Mucosa of rectum (tissue), 2 donors: ENCODE measurements around the gene PXDN.
A peak's percentile ranks its signal among the peaks of the same experiment; 100 is the strongest.
"Not testable (repeated sequence)": the region's sequence is repeated elsewhere in the genome, so short reads cannot be mapped to it uniquely, and the experiment has no call there.

Experiments used
- H3K27ac ChIP-seq, 2 donors: one replicate each; pipeline ENCODE4 v1.7.0; 2013; ENCODE audit warnings: inconsistent platforms in 2 of 2, low read depth in 2 of 2, low read length in 2 of 2
- H3K27me3 ChIP-seq, 2 donors: one replicate each; pipeline ENCODE4 v1.7.0; 2013; ENCODE audit warnings: low read length in 2 of 2; ENCODE audit not compliant: control insufficient read depth in 2 of 2, insufficient read depth in 2 of 2
- H3K36me3 ChIP-seq, 2 donors: one replicate each; pipeline ENCODE4 v1.7.0; 2013; ENCODE audit warnings: low read length in 2 of 2; ENCODE audit not compliant: control insufficient read depth in 2 of 2, insufficient read depth in 2 of 2
- H3K4me1 ChIP-seq, 2 donors: one replicate each; pipeline ENCODE4 v1.7.0; 2013; ENCODE audit warnings: low read length in 2 of 2, mild to moderate bottlenecking in 1 of 2; ENCODE audit not compliant: control insufficient read depth in 2 of 2, insufficient read depth in 2 of 2
- H3K4me3 ChIP-seq, 2 donors: one replicate each; pipeline ENCODE4 v1.7.0; 2013; ENCODE audit warnings: low read length in 2 of 2
- H3K9ac ChIP-seq, 2 donors: one replicate each; pipeline ENCODE4 v1.7.0; 2013; ENCODE audit warnings: low read length in 2 of 2, low read depth in 1 of 2, mild to moderate bottlenecking in 1 of 2
- H3K9me3 ChIP-seq, 2 donors: one replicate each; pipeline ENCODE4 v1.7.0; 2013; ENCODE audit warnings: low read length in 2 of 2; ENCODE audit not compliant: control insufficient read depth in 2 of 2
- donor health status: healthy.
- donor health status: Normal muscosa, but diverticular disease.

The PXDN gene

DNA sequence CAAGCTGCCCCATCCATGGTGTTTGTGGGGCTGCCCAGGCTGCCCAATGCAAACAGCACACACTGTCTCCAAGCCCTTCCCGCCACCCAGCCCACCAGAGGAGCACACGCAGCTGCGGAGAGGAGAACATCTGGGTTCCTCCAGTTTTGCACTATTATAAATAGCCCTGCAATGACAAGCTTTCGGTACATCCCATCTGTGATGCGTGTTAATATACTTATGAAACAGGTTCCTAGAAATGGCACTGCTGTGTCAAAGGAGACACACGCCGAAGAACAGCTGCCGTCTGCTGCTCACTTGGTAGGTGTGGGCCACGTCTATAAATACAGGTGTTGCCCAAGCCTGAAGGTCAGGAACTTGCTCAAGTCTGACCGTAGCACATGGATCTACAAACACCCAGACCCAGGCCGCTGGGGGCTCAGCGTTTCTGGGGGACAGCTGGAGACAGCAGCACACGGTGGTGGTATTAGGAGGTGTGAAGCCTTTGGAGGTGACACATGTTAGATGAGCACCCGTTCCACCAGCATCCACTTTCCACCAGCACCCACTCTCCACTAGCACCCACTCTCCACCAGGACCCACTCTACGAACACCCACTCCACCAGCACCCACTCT is 34.3 kb downstream of the PXDN start:
- Histone ChIP-seq H3K27ac (no peak overlapping the region), H3K4me3 (no peak overlapping the region), H3K36me3 (no peaks in the 10 kb centered on the region), H3K27me3 (no peaks in the 10 kb centered on the region), H3K4me1 (peaks cover 12 to 16% of the 10 kb centered on the region in 2 donors), H3K9ac (no peak overlapping the region), H3K9me3 (no peaks in the 10 kb centered on the region)

GRCh38 chr2:1709335-1709605 is 35.0 kb downstream of the PXDN start:
- Histone ChIP-seq H3K27ac (no peak overlapping the region), H3K4me1 (peaks cover 11 to 16% of the 10 kb centered on the region in 2 donors), H3K4me3 (no peak overlapping the region)

DNA sequence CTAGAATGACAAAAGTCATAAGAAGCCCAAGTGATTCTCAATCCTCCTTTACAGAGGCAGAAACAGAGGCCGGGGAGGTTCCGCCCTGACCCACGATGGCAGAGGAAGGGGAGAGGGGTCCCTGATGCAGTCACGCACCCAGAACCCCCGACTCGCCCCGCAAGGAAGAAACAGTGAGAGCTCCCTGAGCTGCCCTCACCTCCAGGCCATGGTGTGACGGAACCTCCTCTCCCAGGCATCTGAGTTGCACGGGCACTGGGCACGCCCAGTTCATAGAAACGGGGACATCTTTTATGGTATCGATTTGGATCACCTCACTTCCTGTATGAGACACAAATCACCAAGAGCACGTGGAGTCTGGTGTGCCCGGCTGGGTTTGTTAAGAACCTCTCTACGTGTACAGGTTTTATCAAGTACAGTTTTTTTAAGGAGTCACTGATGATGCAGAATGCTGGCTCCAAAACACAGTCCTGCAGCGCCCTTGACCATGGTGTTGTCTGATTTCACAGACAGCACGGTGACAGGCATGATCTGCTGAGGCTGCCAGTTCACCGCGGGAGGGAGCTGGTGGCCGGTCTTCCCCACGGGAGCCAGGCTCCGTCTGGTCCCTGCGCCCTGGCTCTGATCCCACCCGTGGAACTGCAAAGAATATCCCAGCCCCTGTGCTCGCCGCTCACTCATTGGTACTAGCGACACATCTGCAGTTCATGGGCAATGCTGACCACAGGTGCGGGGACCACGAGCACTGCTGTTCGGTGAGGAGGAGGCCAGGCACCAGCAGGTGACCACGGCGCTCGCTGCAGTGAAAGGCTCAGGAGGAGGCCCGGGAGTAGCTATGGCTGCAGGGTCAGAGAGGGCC is 35.6 kb downstream of the PXDN start:
- Histone ChIP-seq H3K4me3 (no peak overlapping the region), H3K27me3 (no peaks in the 10 kb centered on the region), H3K4me1 (peaks cover 8 to 16% of the 10 kb centered on the region in 2 donors), H3K9me3 (no peaks in the 10 kb centered on the region), H3K9ac (no peak overlapping the region), H3K27ac (peak overlapping the region; percentile 7 to 38), H3K36me3 (no peaks in the 10 kb centered on the region)

More at GRCh38 chr2:1709335-1709605, 35.0 kb downstream of the PXDN start:
- Histone ChIP-seq H3K36me3 (no peaks in the 10 kb centered on the region), H3K9ac (no peak overlapping the region), H3K27me3 (no peaks in the 10 kb centered on the region), H3K9me3 (no peaks in the 10 kb centered on the region)

DNA sequence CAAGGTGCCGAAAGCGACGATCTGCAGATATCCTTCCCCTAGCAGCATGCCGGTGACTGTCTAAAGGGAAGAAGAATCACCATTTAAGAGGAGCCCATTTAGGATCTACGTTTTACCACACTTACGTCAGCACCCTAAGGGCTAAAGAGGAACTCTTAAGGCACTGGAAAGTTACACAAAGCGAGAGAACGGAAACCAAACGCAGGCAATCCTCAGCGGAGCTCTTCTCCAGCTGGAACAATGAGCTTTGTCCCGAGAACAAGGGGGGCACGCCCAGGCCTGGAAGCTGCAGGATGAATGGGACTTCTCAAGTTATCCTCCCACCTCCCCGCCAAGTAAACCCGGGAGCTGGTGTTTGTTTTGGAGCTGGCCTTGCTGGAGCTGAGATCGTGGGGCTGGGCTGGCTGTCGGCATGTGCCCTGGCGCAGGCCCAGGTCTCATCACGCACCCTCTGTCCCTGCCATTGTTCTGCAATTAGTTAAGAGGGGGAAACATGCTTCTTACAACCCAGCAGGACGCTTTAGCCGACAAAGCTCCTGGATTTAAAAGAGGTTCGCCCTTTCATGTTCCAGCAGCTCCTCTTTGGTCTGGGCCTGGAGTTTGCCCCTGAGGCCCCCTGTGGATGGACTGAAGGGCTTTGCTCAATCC is 36.4 kb downstream of the PXDN start:
- peak overlapping the region; percentile 29 to 38 for H3K27ac ChIP-seq
- H3K4me1 ChIP-seq: peaks cover 8 to 16% of the 10 kb centered on the region in 2 donors
- H3K27me3 ChIP-seq: no peaks in the 10 kb centered on the region
- no peaks in the 10 kb centered on the region for H3K9me3 ChIP-seq
- no peaks in the 10 kb centered on the region for H3K36me3 ChIP-seq
- no peak overlapping the region for H3K9ac ChIP-seq
- H3K4me3 ChIP-seq: no peak overlapping the region

DNA sequence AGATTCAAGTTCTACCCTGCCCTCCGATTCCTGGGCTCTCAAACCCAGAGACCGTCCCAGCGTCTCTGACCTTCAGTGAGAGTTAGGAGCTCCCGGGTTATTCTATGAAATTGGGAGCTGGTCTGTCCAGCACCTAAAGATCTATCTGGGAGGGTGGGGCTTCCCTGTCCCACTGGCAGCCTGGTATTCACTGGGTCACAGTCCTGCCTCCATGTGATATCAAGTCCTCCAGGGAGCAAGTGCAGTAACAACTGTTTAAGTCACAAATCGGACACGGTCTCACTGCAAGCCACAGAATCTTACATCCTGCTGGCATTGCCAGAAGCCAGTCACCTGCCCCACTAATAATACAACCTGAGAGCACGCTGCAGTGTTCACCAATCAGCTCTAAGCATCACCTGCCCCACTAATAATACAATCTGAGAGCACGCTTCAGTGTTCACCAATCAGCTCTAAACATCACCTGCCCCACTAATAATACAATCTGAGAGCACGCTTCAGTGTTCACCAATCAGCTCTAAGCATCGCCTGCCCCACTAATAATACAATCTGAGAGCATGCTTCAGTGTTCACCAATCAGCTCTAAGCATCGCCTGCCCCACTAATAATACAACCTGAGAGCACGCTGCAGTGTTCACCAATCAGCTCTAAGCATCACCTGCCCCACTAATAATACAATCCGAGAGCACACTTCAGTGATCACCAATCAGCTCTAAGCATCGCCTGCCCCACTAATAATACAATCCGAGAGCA is 38.0 kb downstream of the PXDN start:
- not testable (repeated sequence) for H3K36me3 ChIP-seq, H3K27ac ChIP-seq, H3K27me3 ChIP-seq, H3K9ac ChIP-seq, H3K4me3 ChIP-seq, H3K9me3 ChIP-seq
- peaks cover 8 to 16% of the 10 kb centered on the region in 2 donors for H3K4me1 ChIP-seq

DNA sequence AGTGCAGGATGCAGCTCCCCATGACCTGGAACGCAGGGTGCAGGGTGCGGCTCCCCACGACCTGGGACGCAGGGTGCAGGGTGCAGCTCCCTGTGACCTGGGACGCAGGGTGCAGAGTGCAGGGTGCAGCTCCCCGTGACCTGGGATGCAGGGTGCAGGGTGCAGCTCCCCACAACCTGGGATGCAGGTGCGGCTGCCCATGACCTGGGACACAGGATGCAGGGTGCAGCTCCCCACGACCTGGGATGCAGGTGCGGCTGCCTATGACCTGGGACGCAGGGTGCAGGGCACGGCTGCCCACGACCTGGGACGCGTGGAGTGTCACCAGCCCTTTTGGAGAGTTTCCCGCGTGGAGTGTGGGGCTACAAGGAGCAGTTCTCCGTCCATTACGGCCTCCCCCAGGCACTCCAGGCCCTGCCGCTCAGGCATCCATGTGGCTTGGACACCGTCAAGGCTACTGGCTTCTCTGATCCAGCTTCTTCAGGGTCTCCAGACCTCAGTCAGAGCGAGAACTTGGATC is 38.7 kb downstream of the PXDN start:
- Histone ChIP-seq H3K36me3 (no peaks in the 10 kb centered on the region), H3K27ac (no peak overlapping the region), H3K9ac (no peak overlapping the region), H3K9me3 (no peaks in the 10 kb centered on the region), H3K4me1 (peaks cover 8 to 16% of the 10 kb centered on the region in 2 donors), H3K27me3 (no peaks in the 10 kb centered on the region), H3K4me3 (no peak overlapping the region)

DNA sequence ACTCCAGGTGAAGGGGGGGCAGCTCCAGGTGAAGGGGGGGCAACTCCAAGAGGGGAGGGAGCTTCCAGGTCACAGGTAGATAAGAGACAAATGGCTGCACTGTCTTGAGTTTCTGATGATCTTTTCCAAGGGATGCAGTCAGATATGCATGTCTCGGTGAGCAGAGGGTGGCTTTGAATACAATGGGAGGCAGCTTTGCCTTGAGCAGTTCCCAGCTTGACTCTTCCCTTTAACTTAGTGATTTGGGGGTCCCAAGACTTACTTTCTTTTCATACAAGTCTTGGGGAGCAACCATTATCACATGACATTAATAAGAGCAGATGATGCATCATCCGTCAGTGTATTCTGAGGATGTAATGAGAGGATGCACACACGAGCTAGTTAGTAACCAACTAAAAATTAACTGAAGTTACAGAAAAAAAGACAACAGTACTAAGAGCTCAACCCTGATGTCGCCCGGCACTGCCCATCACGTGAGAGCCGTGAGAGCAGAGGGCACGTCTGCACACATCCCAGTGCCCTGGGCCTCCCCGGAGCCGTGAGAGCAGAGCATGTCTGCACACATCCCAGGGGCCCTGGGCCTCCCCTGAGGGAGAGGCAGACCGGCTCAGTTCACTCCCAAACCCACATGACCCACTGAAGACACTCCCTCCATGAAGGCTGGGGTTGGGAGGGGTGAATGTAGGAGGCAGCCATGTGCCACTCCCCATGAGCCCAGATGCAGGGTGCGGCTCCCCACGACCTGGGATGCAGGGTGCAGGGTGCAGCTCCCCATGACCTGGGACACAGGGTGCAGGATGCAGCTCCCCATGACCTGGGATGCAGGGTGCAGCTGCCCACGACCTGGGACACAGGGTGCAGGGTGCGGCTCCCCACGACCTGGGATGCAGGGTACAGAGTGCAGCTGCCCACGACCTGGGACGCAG is 39.4 kb downstream of the PXDN start:
- no peak overlapping the region for H3K9ac ChIP-seq
- H3K9me3 ChIP-seq: no peaks in the 10 kb centered on the region
- H3K36me3 ChIP-seq: no peaks in the 10 kb centered on the region
- peaks cover 8 to 16% of the 10 kb centered on the region in 2 donors for H3K4me1 ChIP-seq
- no peak overlapping the region for H3K4me3 ChIP-seq
- H3K27ac ChIP-seq: no peak overlapping the region
- H3K27me3 ChIP-seq: no peaks in the 10 kb centered on the region

DNA sequence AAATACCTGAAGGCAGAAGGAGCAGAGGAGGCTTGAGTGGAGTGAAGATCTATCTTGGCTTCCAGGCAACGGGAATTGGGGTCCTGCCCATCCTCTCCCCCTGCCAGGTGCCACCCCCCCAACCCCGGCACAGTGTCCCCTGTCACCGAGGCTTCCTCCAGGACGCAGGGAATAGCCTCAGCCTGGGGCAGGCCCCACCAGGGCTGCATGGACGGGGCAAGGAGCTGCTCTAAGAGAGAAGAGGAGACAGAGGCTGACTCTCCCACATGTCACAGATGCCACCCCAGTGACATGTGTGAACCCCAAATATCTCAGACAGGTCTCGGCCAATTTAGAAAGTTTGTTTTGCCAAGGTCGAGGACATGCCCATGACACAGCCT is 42.1 kb downstream of the PXDN start:
- Histone ChIP-seq H3K27me3 (no peaks in the 10 kb centered on the region), H3K36me3 (no peaks in the 10 kb centered on the region), H3K9me3 (no peaks in the 10 kb centered on the region), H3K4me1 (peaks cover under 1 to 4% of the 10 kb centered on the region in 2 donors), H3K27ac (no peak overlapping the region), H3K9ac (no peak overlapping the region), H3K4me3 (no peak overlapping the region)

- Histone ChIP-seq H3K9me3 (no peaks in the 10 kb centered on the region), H3K4me1 (peaks cover 0 to 4% of the 10 kb centered on the region in 2 donors), H3K9ac (no peak overlapping the region), H3K4me3 (no peak overlapping the region), H3K27me3 (no peaks in the 10 kb centered on the region), H3K27ac (no peak overlapping the region), H3K36me3 (no peaks in the 10 kb centered on the region)
These were observed 42.6 kb downstream of the PXDN start for GRCh38 chr2:1701556-1702185.
